Head of caudate nucleus (tissue), 42 donors: Measurements from ENCODE around the gene RAB3A.
A peak's percentile ranks its signal among the peaks of the same experiment; 100 is the strongest.
"Not testable (repeated sequence)": the region's sequence is repeated elsewhere in the genome, so short reads cannot be mapped to it uniquely, and the experiment has no call there.

Experiments used
- DNase-seq, 42 donors: peaks; one replicate each; pipeline versions ENCODE4 v3.0.0 to v3.0.0-alpha.2; 2020 to 2021; ENCODE audit warnings: mixed read lengths in 7 of 42
- intact Hi-C: fragments of 100-400 bp; cut with DNase I; formaldehyde crosslinking; loops from one replicate; pipeline ENCODE4 v1.15.0; 2022

Gene RAB3A

DNA sequence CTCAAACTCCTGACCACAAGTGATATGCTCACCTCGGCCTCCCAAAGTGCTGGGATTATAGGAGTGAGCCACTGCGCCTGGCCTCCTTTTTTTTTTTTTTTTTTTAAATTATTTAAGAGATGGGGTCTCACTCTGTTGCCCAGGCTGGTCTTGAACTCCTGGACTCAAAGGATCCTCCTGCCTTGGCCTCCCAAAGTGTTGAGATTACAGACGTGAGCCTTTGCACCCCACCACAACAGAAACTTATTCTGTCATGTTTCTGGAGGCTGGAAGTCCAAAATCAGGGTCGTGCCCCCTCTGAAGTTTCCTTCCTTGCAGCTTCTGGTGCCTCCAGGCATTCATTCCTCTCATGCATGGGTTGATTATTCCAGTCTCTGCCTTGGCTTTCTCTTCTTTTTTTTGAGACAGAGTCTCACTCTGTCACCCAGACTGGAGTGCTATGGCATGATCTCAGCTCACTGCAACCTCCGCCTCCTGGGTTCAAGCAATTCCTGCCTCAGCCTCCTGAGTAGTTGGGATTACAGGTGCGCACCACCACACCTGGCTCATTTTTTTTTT, 44.7 kb downstream of the RAB3A start:
- intact Hi-C loops = not testable (repeated sequence)

GRCh38 chr19:18158467-18158866, 45.4 kb downstream of the RAB3A start:
- DNase-seq = no peak
- intact Hi-C loops = no loop called here

More for the DNA sequence above, 44.7 kb downstream of the RAB3A start:
- DNase-seq = not testable (repeated sequence)

GRCh38 chr19:18157465-18158063, 46.3 kb downstream of the RAB3A start:
- peak; percentile 69 to 93 (median 85) for DNase-seq
- intact Hi-C loops = no loop called here

- intact Hi-C loops = no loop called here
- DNase-seq = peak in 41 of 42 donors; percentile 52 to 88 (median 73)
Observed at GRCh38 chr19:18156841-18157464, 46.9 kb downstream of the RAB3A start.

- DNase-seq = no peak
- intact Hi-C loops = no loop called here
Observed at GRCh38 chr19:18156268-18156667, 47.6 kb downstream of the RAB3A start.

DNA sequence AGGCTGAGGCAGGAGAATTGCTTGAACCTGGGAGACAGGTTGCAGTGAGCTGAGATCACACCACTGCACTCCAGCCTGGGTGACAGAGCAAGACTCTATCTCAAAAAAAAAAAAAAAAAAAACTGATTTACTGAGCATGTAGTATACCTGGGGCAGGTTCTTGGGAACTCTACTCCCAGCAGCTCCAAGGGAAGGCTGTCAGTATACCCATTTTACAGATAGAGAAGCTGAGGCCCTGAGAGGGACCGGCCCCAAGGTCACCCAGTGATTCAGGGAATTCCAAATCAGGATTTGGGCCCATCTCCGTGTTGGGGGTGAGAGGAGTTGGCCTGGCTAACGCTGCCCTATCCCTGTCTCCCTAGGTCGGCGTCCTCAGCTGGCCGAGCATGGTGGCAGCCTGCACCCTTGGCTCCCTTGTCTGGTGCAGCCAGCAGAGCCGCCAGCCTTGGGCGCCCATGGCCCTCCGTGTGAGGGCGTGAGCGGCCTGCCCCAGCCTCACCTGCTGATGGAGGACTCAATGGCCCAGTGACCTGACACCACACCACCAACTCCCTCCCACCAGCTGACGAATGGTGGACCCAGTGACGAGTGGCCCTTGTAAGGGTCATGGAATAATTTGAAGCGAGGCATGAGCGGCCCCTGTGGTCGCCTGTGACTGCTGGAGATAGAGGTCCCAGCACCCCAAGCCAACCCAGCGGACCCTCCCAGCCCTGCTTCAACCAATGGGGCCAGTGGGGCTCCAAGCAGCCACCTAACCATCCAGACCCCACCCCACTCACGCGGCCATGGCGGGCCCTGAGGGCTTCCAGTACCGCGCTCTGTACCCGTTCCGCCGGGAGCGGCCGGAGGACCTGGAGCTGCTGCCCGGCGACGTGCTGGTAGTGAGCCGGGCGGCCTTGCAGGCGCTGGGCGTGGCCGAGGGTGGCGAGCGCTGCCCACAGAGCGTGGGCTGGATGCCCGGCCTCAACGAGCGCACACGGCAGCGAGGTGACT, 48.5 kb downstream of the RAB3A start:
- no peak for DNase-seq
- intact Hi-C loops = no loop called here

DNA sequence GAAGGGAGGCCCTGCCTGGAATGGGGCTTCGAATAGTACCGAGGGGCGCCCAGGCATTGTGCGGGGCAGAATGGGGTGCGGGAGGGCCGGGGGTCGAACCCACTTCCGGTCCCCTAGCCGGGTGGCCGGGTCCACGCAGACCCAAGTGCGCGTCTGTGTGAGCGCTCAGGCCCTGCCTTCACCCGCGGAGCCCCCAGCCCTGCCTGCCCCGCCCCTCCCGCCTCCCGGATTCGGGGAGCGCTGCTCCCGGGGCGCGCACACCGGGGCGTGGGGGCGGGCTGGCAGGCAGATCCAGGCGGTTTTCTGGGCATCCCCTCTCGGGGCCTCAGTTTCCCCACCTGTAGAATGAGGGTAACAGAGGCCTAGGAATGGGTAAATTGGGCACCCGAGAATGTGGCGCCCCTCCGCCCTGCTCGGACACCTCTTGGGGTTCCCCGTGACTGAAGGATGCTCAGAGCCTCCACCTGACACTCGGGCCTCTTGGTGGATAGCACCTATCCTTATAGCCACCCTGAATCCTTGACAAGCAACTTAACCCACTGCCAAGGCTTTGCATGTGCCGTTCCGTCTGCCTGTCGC, 50.2 kb downstream of the RAB3A start:
- intact Hi-C loops = loop anchor here (5.0 kb wide), 2 partner anchors 36 to 146 kb away; partner anchors contain the start of gene ARRDC2
- peak in 20 of 42 donors; percentile 23 to 68 (median 52) for DNase-seq

GRCh38 chr19:18152817-18153555, 50.9 kb downstream of the RAB3A start, which contains the start of gene PIK3R2:
TSS of gene PIK3R2 (plus strand) at chr19:18153163. CDS start at chr19:18155880, 2,717 bp downstream.
- peak; percentile 95 to 100 (median 99) for DNase-seq
- intact Hi-C loops = loop anchor here (5.0 kb wide), 2 partner anchors 36 to 146 kb away; partner anchors contain the start of gene ARRDC2

DNA sequence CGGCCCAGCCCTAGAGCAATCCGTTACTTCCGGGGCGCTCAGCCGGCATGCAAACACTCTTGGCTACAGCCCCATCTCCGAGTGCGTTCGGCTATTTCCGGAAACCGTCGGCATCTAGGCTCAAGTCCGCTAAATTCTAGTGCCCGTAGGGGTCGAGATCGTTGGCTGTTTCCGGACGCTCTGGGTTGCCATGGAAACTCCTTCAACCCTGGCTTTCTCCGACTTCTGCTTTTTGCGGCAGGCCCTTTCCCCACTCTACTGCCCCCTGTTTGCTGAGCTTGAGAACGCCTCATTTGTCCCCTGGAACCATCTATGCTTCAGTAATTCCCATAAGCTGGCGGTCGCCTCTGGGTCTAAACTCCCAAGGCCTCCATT, 51.4 kb downstream of the RAB3A start:
- peak; percentile 85 to 98 (median 94) for DNase-seq
- intact Hi-C loops = loop anchor here (5.0 kb wide), 2 partner anchors 35 to 145 kb away; partner anchors contain the start of gene ARRDC2

- intact Hi-C loops = loop anchor here (5.0 kb wide), 2 partner anchors 34 to 144 kb away; partner anchors contain the start of gene ARRDC2
- no peak for DNase-seq
Observed at GRCh38 chr19:18150776-18151624, 52.8 kb downstream of the RAB3A start.

- DNase-seq = no peak
- intact Hi-C loops = no loop called here
Observed at GRCh38 chr19:18149596-18149975, 54.3 kb downstream of the RAB3A start.

- intact Hi-C loops = no loop called here
- DNase-seq = no peak
Observed at GRCh38 chr19:18147396-18147795, 56.4 kb downstream of the RAB3A start.
